ENCODE data around the gene ACOX3.

GRCh38 chr4:8324640-8325239 lies 115.8 kb downstream of the ACOX3 start:
- TF ChIP-seq POLR2A (IDR thresholded peaks at IDR 0.05), result no peak
- no peak for TF ChIP-seq CTCF (IDR thresholded peaks at IDR 0.05 in 4 of 5, conservative IDR thresholded peaks at IDR 0.05 in 1 of 5)
